Measurements from ENCODE around the gene GRAMD4.
"Not testable (repeated sequence)": the region's sequence is repeated elsewhere in the genome, so short reads cannot be mapped to it uniquely, and the experiment has no call there.

Gene GRAMD4

DNA sequence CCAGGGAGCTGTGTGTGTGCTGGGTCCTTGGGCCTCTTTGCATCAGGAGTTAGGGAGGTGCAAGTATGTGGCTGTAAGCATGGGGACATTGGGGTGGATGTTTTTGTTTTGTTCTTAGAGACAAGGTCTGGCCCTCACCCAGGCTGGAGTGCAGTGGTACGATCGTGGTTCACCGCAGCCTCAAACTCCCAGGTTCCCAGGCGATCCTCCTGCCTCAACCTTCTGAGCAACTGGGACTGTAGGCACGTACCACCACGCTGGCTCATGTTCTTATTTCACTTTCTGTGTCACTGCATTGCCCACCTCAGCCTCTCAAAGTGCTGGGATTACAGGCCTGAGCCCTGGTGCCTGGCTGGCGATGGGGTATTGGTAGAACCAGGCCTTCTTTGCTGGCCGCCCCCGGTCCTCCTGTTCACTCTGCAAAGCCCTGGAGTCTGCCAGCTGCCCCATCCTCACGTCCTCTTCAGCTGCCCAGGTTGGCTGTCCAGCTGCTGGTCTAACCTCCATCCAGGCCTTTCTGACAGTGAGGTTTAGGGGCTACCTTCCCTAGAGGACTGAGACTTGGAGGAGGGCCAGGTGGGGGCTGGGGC is 851 bp upstream of the GRAMD4 start:
- DNase-seq (ENCODE audit: low spot score), result no peak

DNA sequence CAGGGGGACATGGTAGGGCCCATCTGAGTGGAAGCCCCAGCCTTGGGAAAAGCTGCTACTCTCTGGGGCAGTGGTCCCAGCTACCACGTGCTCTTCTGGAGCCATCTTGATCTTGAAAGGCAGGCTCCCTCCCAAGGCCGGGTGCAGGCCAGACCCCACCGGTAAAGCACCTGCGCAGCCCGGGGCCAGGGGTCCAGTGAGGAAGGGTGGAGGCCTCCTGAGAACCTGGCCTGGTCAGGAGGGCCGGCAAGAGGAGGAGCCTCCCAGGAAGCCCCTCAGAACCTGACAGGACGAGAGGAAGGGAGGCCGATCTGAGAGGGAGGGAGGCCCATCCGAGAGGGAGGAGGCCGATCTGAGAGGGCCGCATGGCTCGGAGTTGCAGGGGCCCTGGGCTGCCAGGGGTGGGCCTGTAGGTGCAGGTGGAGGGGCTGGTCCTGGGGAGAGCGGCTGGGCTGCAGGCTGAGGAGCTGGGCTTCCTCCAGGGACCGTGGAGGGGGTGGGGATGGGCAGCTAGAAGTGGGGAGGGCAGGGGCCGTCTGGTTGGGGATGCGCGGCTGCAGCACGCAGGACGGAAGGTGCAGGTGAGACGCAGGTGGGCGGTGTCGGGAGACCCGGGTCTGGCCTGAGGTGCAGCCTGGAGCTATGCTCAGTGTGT is 529 bp downstream of the GRAMD4 start:
- no peak for DNase-seq (ENCODE audit: low spot score)

DNA sequence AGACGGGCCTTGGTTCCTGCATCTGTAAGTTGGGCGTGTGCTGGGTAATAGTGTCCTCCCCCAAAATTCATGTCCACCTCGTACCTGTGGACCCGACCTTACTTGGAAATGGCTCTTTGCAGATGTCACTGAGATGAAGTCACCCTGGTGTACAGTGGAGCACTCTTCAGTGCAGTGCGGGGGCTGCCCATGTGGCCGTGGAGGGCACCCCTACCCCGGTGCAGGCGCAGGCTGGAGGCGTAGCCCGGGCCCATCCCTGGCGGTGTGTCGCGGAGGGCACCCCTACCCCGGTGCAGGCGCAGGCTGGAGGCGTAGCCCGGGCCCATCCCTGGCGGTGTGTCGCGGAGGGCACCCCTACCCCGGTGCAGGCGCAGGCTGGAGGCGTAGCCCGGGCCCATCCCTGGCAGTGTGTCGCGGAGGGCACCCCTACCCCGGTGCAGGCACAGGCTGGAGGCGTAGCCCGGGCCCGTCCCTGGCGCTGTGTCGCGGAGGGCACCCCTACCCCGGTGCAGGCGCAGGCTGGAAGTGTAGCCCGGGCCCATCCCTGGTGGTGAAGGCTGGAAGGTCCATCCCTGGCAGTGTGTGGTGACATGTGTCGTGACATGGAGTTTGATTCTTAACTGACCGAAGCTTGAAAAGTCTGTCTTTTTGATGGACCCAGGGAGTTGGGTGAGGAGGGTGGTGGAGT is 1.2 kb downstream of the GRAMD4 start:
- DNase-seq (ENCODE audit: low spot score), result not testable (repeated sequence)

GRCh38 chr22:46622081-46622521 is 1.9 kb downstream of the GRAMD4 start:
- no peak for DNase-seq (ENCODE audit: low spot score)

- no peak for DNase-seq (ENCODE audit: low spot score)
Observed at GRCh38 chr22:46625113-46625842, 5.1 kb downstream of the GRAMD4 start.

GRCh38 chr22:46625843-46626349 is 5.7 kb downstream of the GRAMD4 start:
- no peak for DNase-seq (ENCODE audit: low spot score)

- no peak for DNase-seq (ENCODE audit: low spot score)
Observed at GRCh38 chr22:46626356-46626755, 6.2 kb downstream of the GRAMD4 start.

- DNase-seq (ENCODE audit: low spot score), result peak; percentile 48
Observed at GRCh38 chr22:46626911-46627805, 7.0 kb downstream of the GRAMD4 start.

- no peak for DNase-seq (ENCODE audit: low spot score)
Observed at GRCh38 chr22:46627806-46628482, 7.8 kb downstream of the GRAMD4 start.

DNA sequence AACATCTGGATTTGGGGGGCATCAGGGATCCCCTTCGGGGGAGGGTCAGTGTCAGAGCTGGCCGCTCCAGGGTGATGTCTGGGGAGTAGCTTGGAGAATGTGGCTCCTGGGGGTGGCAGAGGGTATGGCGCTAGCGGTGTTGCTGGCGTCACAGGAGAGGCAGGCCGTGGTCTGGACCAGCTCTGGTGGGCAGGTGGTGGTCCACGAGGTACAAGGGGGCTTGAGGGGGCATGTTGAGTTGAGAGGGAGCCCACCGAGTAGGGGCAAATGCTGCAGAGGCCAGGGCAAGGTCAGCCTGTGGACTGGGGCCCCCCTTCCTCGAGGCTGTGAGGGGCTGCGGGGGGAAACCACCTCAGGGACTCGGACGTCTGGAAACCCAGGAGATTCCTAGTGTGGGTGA is 8.6 kb downstream of the GRAMD4 start:
- no peak for DNase-seq (ENCODE audit: low spot score)

DNA sequence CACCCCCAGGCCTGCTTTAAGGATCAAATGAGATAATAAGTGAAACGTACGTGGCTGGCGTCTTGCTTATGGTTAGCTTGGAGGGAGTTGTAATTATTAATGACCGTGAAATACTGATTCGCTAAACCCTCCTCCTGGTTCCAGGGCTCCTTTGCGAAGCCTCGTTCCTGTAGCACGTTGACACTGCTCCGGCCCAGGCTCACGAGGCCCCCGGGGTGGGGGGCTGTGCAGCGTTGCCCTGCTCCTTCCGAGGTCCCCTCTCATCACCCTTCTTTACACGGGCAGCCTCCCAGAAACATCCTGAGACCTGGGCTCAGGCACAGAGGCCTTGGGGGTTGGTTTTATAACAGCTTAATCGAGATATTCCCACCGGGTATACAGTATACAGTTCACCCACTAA is 9.1 kb downstream of the GRAMD4 start:
- no peak for DNase-seq (ENCODE audit: low spot score)

GRCh38 chr22:46631113-46631512 is 10.9 kb downstream of the GRAMD4 start:
- DNase-seq (ENCODE audit: low spot score), result no peak

DNA sequence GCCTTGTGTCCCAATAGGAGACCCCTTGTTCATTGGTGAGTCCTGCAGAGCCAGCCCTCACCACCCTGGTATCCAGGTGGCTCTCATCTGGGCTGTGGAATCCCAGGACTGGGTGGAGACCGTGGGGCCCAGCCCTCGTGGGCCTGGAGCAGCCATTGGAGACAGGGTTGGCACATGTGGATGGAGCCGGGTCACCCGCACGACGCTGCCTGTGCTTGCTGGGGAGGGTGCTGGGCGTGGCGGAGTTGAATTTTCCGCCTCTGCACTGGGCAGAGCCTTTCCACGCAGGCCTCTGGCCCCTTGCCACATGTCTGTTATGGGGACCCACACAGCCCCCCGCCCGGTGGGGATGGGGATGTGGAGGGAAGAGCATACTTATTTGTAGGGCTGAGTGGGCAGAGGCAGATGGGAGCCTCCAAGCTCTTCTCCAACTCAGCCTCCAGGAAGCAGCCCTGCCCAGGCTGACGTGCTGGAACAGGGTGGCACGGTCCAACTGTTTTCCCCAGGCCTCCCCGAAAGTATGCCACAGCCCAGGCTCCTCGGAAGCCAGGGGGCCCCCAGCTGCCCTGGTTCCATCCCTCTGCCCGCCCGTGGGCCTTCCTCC is 12.6 kb downstream of the GRAMD4 start:
- DNase-seq (ENCODE audit: low spot score), result no peak

- DNase-seq (ENCODE audit: low spot score), result no peak
Observed at GRCh38 chr22:46633334-46633890, 13.2 kb downstream of the GRAMD4 start.

- DNase-seq (ENCODE audit: low spot score), result peak; percentile 63
Observed at GRCh38 chr22:46634011-46634699, 14.0 kb downstream of the GRAMD4 start.

GRCh38 chr22:46634973-46635685 is 14.9 kb downstream of the GRAMD4 start:
- DNase-seq (ENCODE audit: low spot score), result not testable (repeated sequence)

GRCh38 chr22:46635756-46636155 is 15.6 kb downstream of the GRAMD4 start:
- DNase-seq (ENCODE audit: low spot score), result no peak

DNA sequence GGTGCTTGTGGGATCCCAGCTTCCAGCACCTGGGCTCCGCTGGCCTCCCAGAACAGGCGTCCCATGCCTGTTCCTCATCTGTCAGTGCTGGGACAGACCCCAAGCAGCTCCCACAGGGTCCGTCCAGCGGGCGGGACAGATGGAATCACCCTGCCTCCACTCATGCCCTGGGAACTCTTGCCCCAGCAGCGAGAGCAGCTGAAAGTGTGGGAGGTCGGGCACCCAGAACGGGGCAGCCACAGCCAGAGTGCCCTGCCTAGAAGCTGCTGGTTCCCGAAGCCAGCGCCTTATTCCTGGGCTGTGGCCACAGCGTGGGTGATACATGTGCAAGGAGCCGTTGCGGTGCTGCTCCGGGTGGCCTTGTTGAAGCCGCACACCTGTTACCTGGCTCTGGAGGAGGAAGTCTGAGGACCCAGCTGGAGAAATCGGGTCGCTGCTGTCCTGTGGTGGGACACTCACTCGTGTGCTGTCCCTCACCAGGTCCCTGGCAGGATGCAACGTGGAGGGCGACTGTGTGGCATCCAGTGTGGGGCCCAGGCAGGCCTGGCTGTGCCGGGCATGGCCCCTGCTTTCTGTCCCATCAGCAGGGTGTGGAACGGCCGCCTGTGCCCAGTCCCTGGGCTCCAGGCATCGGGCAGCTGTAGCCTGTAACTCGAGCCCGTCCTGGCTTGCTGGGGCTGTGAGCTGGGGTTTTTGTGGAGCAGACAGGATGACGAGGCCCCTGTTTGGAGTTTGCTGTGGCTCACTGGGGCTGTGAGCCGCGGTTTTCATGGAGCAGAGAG is 16.2 kb downstream of the GRAMD4 start:
- no peak for DNase-seq (ENCODE audit: low spot score)
